PFSK-1 (cell line): ENCODE results near the gene CLUH.

ENCODE experiments used
- POLR2AphosphoS5 ChIP-seq: IDR thresholded peaks from 2 replicates; pipeline ENCODE4 v1.6.1; 2012; ENCODE audit warnings: low read depth, mild to moderate bottlenecking, control low read depth, low read length, moderate library complexity
- REST ChIP-seq, 2 experiments: IDR thresholded peaks; 2 replicates each; pipeline versions ENCODE4 v1.6.1 to v1.8.0; 2011 to 2012; ENCODE audit warnings: low read depth in 2 of 2, low read length in 2 of 2, control low read depth in 1 of 2, inconsistent platforms in 1 of 2, mild to moderate bottlenecking in 1 of 2, moderate library complexity in 1 of 2; ENCODE audit not compliant: insufficient read depth in 1 of 2
- SIN3A ChIP-seq: IDR thresholded peaks from 2 replicates; pipeline ENCODE4 v1.6.1; 2012; ENCODE audit warnings: mild to moderate bottlenecking, low read length, moderate library complexity, borderline replicate concordance; ENCODE audit not compliant: insufficient read depth
- TAF1 ChIP-seq: IDR thresholded peaks from 2 replicates; pipeline ENCODE4 v1.6.1; 2012; ENCODE audit warnings: low read length, control low read depth, borderline replicate concordance; ENCODE audit not compliant: insufficient read depth

- TF ChIP-seq TAF1, result no peak
- no peak for TF ChIP-seq POLR2AphosphoS5
- no peak for TF ChIP-seq REST (IDR thresholded peaks at IDR 0.05; ENCODE audit: insufficient read depth in 1 of 2, low read depth in 2 of 2, low read length in 2 of 2)
- TF ChIP-seq SIN3A, result no peak
These were observed 12.6 kb upstream of the CLUH start for GRCh38 chr17:2723997-2724783.
